Epithelial cell of esophagus (primary cell): ENCODE data around the gene TPSAB1.

Experiments
- DNase-seq: peaks from one replicate; pipeline ENCODE4 v3.0.0; 2010; ENCODE audit warnings: low read depth
- H3K4me3 ChIP-seq: 2 replicates; pipeline ENCODE4 v1.5.1; 2011; ENCODE audit warnings: mild to moderate bottlenecking, low read length, control low read depth
- TF ChIP-seq, protein P1 (sequence below): IDR thresholded peaks from 2 replicates; pipeline ENCODE4 v1.5.1; 2011; ENCODE audit warnings: low read depth, mild to moderate bottlenecking, low read length, control low read depth, inconsistent platforms; ENCODE audit not compliant: insufficient read depth; ENCODE audit errors: missing control alignments

TPSAB1 gene

DNA sequence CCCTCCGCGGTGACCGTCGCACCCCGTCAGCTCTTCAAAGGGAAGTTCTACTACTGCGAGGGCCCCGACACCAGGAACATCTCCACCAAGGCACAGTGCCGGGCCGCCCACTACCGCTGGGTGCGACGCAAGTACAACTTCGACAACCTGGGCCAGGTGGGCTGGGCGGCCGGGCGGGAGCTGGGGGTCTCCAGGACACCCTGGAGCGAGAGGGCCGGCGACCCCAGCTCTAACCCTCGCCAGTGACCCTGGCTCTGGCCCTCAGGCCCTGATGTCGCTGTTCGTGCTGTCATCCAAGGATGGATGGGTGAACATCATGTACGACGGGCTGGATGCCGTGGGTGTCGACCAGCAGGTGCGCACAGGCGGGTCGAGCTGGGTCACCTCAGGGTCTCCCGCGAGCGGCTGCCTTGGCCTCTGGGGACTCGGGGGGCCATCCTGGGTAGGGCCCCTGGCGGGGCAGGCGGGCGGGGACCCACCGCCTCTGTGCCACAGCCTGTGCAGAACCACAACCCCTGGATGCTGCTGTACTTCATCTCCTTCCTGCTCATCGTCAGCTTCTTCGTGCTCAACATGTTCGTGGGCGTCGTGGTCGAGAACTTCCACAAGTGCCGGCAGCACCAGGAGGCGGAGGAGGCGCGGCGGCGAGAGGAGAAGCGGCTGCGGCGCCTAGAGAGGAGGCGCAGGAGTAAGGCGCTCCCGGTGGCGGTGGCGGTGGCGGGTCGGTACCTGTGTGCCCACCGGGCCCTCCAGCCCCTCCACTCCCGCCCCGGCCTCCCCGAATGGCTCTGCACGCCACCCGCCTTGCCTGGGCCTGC, 28.8 kb upstream of the TPSAB1 start:
- no peak overlapping the region for H3K4me3 ChIP-seq
- TF ChIP-seq, protein P1, sequence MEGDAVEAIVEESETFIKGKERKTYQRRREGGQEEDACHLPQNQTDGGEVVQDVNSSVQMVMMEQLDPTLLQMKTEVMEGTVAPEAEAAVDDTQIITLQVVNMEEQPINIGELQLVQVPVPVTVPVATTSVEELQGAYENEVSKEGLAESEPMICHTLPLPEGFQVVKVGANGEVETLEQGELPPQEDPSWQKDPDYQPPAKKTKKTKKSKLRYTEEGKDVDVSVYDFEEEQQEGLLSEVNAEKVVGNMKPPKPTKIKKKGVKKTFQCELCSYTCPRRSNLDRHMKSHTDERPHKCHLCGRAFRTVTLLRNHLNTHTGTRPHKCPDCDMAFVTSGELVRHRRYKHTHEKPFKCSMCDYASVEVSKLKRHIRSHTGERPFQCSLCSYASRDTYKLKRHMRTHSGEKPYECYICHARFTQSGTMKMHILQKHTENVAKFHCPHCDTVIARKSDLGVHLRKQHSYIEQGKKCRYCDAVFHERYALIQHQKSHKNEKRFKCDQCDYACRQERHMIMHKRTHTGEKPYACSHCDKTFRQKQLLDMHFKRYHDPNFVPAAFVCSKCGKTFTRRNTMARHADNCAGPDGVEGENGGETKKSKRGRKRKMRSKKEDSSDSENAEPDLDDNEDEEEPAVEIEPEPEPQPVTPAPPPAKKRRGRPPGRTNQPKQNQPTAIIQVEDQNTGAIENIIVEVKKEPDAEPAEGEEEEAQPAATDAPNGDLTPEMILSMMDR: no peak
- no peak for DNase-seq

DNA sequence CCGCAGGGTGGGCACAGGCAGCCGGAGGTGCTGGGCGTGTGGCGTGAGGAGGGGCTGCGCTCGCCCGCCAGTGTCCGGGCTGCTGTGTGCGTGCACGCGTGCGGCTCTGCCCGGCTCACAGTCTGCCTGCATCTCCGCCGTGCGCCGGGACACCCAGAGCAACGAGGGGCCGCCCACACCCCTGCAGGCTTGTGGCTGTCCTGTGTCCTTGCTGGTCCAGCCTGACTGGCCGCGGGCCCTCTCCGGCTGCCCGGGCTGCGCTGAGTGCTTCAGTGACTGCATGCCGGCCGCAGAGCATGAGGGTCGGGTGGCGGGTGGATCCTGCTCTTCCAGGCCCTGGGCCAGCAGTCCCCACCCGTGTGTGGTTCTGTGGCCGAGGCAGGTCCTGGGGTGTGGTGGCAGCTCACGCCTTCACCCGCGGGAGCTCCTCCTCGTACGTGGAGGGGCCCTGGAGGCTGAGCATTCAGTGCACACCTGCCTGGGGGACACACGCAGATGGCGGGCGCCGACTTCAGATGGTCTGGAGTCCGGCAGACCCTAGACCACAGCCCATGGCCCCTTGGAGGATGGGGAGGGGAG, 27.8 kb upstream of the TPSAB1 start:
- no peak overlapping the region for H3K4me3 ChIP-seq
- no peak for DNase-seq
- TF ChIP-seq, protein P1: no peak

- TF ChIP-seq, protein P1: no peak
- DNase-seq: no peak
- no peak overlapping the region for H3K4me3 ChIP-seq
These were observed 27.3 kb upstream of the TPSAB1 start for GRCh38 chr16:1213231-1213630.

DNA sequence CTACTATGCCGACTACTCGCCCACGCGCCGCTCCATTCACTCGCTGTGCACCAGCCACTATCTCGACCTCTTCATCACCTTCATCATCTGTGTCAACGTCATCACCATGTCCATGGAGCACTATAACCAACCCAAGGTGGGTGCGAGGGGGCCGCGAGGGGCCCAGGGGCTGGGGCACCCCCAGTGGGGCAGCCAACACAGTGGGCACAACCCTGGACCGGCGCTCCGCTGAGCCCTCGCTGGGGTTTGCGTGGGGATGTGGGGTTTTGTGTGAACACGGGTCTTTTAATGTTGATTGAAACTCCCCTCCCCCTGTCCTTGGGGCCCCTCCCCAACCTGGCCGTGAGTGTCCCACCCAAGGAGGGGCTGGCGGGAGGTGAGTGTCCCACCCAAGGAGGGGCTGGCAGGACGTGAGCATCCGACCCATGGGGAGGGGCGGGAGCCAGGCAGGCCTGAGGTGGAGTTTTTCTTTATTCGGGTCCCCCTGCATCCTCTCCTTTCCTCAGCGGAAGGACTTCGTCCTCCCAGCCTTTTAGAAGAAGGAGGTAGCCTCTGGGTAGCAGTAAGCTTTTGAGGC, 26.6 kb upstream of the TPSAB1 start:
- no peak overlapping the region for H3K4me3 ChIP-seq
- DNase-seq: no peak
- TF ChIP-seq, protein P1: no peak

- TF ChIP-seq, protein P1: no peak
These were observed 25.8 kb upstream of the TPSAB1 start for GRCh38 chr16:1214719-1215118.

DNA sequence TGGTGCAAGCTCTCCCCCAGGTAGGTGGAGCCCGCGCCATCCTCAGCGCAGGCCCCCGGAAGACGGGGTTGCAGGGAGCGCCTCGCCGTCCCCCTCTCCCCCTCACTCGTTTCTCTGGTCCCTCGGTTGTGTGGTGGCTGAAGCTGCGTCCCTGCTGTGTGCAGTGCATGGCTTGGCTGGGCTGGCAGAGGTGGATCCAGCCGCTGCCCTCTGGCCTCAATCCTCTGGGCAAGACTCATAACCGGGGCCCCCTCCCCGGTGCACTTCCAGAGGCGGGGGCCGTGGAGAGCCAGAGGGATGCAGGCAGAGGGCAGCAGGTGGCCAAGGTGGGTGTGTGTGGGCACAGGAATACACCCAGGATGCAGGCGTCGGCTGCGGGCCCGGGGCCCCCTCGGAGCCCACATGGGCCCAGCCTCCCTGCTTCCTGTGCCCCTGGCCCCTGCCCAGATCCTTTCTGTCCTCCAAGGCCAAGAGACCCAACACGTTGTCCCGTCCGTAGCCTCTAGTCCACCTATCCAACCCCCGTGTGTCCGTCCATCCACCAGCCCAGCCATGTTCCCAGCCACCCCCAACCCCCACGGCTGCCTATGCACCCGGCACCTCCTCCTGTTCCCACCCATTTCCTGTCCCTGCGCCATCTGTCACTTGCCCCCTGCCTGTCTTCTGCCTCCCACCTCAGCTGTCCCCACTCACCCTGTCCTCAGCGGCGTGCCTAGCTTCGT, 24.8 kb upstream of the TPSAB1 start:
- TF ChIP-seq, protein P1: no peak
- DNase-seq: no peak
- no peak overlapping the region for H3K4me3 ChIP-seq

More at GRCh38 chr16:1214719-1215118, 25.8 kb upstream of the TPSAB1 start:
- H3K4me3 ChIP-seq: no peak overlapping the region
- no peak for DNase-seq
